Neural cell (in vitro differentiated cells): ENCODE measurements around the gene LPP. TPM values are rescaled to one million over a fixed set of nuclear protein-coding genes. Genes with fewer than 3 reads are reported as not detected.

Experiments used
- H2AFZ ChIP-seq: fragments of 200-600, 300-800 bp; sonication (generic), shearing (Covaris generic); 2 replicates; pipeline ENCODE4 v1.6.0; 2014; ENCODE audit warnings: low read depth, mild to moderate bottlenecking, antibody characterized with exemption, low read length, moderate library complexity
- H3F3A ChIP-seq: fragments of 200-600 bp; shearing (Covaris generic); 2 replicates; pipeline ENCODE4 v1.6.1; 2016; ENCODE audit warnings: mild to moderate bottlenecking, moderate library complexity, mixed read lengths, antibody characterized with exemption, low read length; ENCODE audit not compliant: insufficient read depth, poor library complexity, severe bottlenecking
- H3K27ac ChIP-seq: fragments of 200-600, 300-800 bp; sonication (generic), shearing (Covaris generic); 2 replicates; pipeline ENCODE4 v1.5.1; 2014; ENCODE audit warnings: mild to moderate bottlenecking, low read length, moderate library complexity
- H3K27me3 ChIP-seq: fragments of 300-800, 200-600 bp; sonication (generic), shearing (Covaris generic); 2 replicates; pipeline ENCODE4 v1.6.0; 2014; ENCODE audit warnings: mild to moderate bottlenecking, low read depth, low read length, moderate library complexity; ENCODE audit not compliant: insufficient read depth
- H3K36me3 ChIP-seq: fragments of 300-800, 200-600 bp; sonication (generic), shearing (Covaris generic); 2 replicates; pipeline ENCODE4 v1.5.1; 2014; ENCODE audit warnings: mild to moderate bottlenecking, antibody characterized with exemption, low read length, moderate library complexity; ENCODE audit not compliant: insufficient read depth
- H3K4me2 ChIP-seq: fragments of 300-800, 200-600 bp; sonication (generic), shearing (Covaris generic); 2 replicates; pipeline ENCODE4 v1.6.0; 2014; ENCODE audit warnings: mild to moderate bottlenecking, low read length
- H3K4me3 ChIP-seq: fragments of 300-800, 200-600 bp; sonication (generic), shearing (Covaris generic); 2 replicates; pipeline ENCODE4 v1.5.1; 2014; ENCODE audit warnings: mild to moderate bottlenecking, low read length, moderate library complexity
- H3K79me2 ChIP-seq: fragments of 200-600 bp; shearing (Covaris generic); replicated peaks from 2 replicates; pipeline ENCODE4 v1.6.0; 2014; ENCODE audit warnings: mild to moderate bottlenecking, low read length, moderate library complexity; ENCODE audit not compliant: insufficient read depth
- H3K9ac ChIP-seq: fragments of 300-800, 200-600 bp; sonication (generic), shearing (Covaris generic); 2 replicates; pipeline ENCODE4 v1.6.1; 2016; ENCODE audit warnings: mild to moderate bottlenecking, low read length, mixed read lengths
- H3K9me2 ChIP-seq: fragments of 200-600 bp; shearing (Covaris generic); 2 replicates; pipeline ENCODE4 v1.6.1; 2016; ENCODE audit warnings: mild to moderate bottlenecking, low read length, mixed read lengths; ENCODE audit not compliant: insufficient read depth
- H3K9me3 ChIP-seq: fragments of 200-600, 300-800 bp; sonication (generic), shearing (Covaris generic); 2 replicates; pipeline ENCODE4 v1.6.1; 2016; ENCODE audit warnings: mild to moderate bottlenecking, mixed run types, low read length, moderate library complexity, mixed read lengths
- H4K20me1 ChIP-seq: fragments of 200-600 bp; shearing (Covaris generic); 2 replicates; pipeline ENCODE4 v1.6.1; 2016; ENCODE audit warnings: mild to moderate bottlenecking, mixed run types; ENCODE audit not compliant: insufficient read depth
- EP300 ChIP-seq: fragments of 450-650 bp; conservative IDR thresholded peaks from 2 replicates; pipeline ENCODE4 v1.6.1; 2014; ENCODE audit warnings: antibody characterized with exemption, mild to moderate bottlenecking, moderate library complexity; ENCODE audit not compliant: poor library complexity, severe bottlenecking
- EZH2 ChIP-seq: fragments of 200-600, 300-800 bp; shearing (Covaris generic), sonication (generic); IDR thresholded peaks from 2 replicates; pipeline ENCODE4 v1.6.1; 2014; ENCODE audit warnings: antibody characterized with exemption, low read length, borderline replicate concordance, mild to moderate bottlenecking; ENCODE audit not compliant: insufficient read depth, poor library complexity, severe bottlenecking
- MXI1 ChIP-seq: fragments of 450-650 bp; conservative IDR thresholded peaks from 2 replicates; pipeline ENCODE4 v1.6.1; 2014; ENCODE audit warnings: antibody characterized with exemption, mild to moderate bottlenecking; ENCODE audit not compliant: poor library complexity, severe bottlenecking
- POLR2AphosphoS5 ChIP-seq: IDR thresholded peaks from 2 replicates; pipeline ENCODE4 v1.6.1; 2012
- RAD21 ChIP-seq: fragments of 450-650 bp; conservative IDR thresholded peaks from 2 replicates; pipeline ENCODE4 v1.6.1; 2014; ENCODE audit warnings: antibody characterized with exemption, mild to moderate bottlenecking, moderate library complexity
- REST ChIP-seq: IDR thresholded peaks from 2 replicates; pipeline ENCODE4 v1.6.1; 2012; ENCODE audit warnings: borderline replicate concordance
- SMC3 ChIP-seq: fragments of 450-650 bp; conservative IDR thresholded peaks from 2 replicates; pipeline ENCODE4 v1.6.1; 2014; ENCODE audit warnings: antibody characterized with exemption, mild to moderate bottlenecking, moderate library complexity; ENCODE audit not compliant: poor library complexity
- TAF1 ChIP-seq: IDR thresholded peaks from 2 replicates; pipeline ENCODE4 v1.6.1; 2012; ENCODE audit warnings: low read depth
- polyA plus RNA-seq: library from polyadenylated mRNA; depleted of rRNA; stranded (reverse); fragments of >200 nt; gene quantifications from 2 replicates; pipeline ENCODE4 v1.2.3, GENCODE V29; 2014
- TF ChIP-seq, protein P1 (sequence below): fragments of 450-650 bp; IDR thresholded peaks from 2 replicates; pipeline ENCODE4 v1.5.1; 2014; ENCODE audit warnings: antibody characterized with exemption, mild to moderate bottlenecking, moderate library complexity; ENCODE audit not compliant: poor library complexity, severe bottlenecking

Gene LPP
- polyA plus RNA-seq, 1 donor from 2014 or later = 3.0 TPM

DNA sequence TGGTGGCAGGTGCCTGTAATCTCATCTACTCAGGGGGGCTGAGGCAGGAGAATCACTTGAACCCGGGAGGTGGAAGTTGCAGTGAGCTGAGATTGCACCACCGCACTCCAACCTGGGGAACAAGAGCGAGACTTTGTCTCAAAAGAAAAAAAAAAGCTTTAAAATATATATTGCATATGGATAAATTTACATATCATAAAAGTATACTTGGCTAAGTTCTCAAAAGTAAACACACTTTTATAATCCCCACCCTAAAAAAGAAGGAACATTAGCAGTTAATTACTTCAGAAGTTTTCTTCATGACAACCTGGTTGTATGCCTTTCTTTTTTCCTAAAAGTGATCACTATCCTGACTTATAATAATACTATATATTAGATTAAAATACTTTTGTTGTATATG, 648.7 kb downstream of the LPP start:
- Histone ChIP-seq H3K4me2 (no peak overlapping the region), H3K27me3 (no peaks in the 10 kb centered on the region), H2AFZ (no peak overlapping the region), H3K9ac (no peak overlapping the region), H3K4me3 (no peak overlapping the region), H3K79me2 (no peaks in the 10 kb centered on the region), H3K27ac (no peak overlapping the region), H3K9me3 (no peaks in the 10 kb centered on the region), H3K36me3 (no peaks in the 10 kb centered on the region), H4K20me1 (no peaks in the 10 kb centered on the region), H3K9me2 (no peaks in the 10 kb centered on the region), H3F3A (no peaks in the 10 kb centered on the region)
- TF ChIP-seq POLR2AphosphoS5 = no peak
- TF ChIP-seq, protein P1, sequence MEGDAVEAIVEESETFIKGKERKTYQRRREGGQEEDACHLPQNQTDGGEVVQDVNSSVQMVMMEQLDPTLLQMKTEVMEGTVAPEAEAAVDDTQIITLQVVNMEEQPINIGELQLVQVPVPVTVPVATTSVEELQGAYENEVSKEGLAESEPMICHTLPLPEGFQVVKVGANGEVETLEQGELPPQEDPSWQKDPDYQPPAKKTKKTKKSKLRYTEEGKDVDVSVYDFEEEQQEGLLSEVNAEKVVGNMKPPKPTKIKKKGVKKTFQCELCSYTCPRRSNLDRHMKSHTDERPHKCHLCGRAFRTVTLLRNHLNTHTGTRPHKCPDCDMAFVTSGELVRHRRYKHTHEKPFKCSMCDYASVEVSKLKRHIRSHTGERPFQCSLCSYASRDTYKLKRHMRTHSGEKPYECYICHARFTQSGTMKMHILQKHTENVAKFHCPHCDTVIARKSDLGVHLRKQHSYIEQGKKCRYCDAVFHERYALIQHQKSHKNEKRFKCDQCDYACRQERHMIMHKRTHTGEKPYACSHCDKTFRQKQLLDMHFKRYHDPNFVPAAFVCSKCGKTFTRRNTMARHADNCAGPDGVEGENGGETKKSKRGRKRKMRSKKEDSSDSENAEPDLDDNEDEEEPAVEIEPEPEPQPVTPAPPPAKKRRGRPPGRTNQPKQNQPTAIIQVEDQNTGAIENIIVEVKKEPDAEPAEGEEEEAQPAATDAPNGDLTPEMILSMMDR = no peak
- no peak for TF ChIP-seq EP300
- TF ChIP-seq TAF1 = no peak
- no peak for TF ChIP-seq MXI1
- TF ChIP-seq SMC3 = no peak
- no peak for TF ChIP-seq EZH2
- no peak for TF ChIP-seq RAD21
- TF ChIP-seq REST = no peak

DNA sequence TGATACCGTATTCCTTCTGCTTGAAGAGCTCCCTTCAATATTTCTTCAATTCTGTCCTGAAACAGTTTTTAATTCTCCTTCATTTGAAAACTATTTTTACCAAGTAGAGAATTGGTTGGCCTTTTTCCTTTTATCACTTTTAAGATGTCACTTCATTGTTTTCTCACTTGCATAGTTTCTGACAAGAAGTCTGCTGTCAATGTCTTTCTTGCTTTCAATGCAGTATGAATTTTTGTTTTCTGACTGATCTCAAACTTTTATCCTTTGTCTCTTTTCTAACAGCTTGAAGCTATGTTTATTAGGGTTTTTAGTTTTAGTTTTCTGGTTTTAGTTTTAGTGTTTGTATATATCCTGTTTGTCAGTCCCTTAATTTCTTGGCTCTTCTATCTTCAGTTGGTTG, 653.0 kb downstream of the LPP start:
- Histone ChIP-seq H3K9ac (no peak overlapping the region), H3K36me3 (no peaks in the 10 kb centered on the region), H3K9me3 (peaks cover 4% of the 10 kb centered on the region), H3K79me2 (no peaks in the 10 kb centered on the region), H4K20me1 (no peaks in the 10 kb centered on the region), H3K27me3 (no peaks in the 10 kb centered on the region), H3K27ac (no peak overlapping the region), H3F3A (no peaks in the 10 kb centered on the region), H3K9me2 (no peaks in the 10 kb centered on the region), H3K4me2 (no peak overlapping the region), H2AFZ (no peak overlapping the region), H3K4me3 (no peak overlapping the region)
- no peak for TF ChIP-seq RAD21
- no peak for TF ChIP-seq REST
- TF ChIP-seq, protein P1 = no peak
